Endodermal cell (in vitro differentiated cells): ENCODE measurements around the gene KRTAP10-7. TPM values are rescaled to one million over a fixed set of nuclear protein-coding genes. Genes with fewer than 3 reads are reported as not detected.

Source experiments
- DNase-seq: peaks from one replicate; pipeline ENCODE4 v3.0.0-alpha.2; 2017
- H3K27ac ChIP-seq: 2 replicates; pipeline ENCODE4 v1.5.1; 2013; ENCODE audit warnings: mild to moderate bottlenecking, low read depth, low read length, moderate library complexity
- H3K27me3 ChIP-seq: 2 replicates; pipeline ENCODE4 v1.6.1; 2013; ENCODE audit warnings: mild to moderate bottlenecking, low read length, moderate library complexity; ENCODE audit not compliant: insufficient read depth, control insufficient read depth, poor library complexity, severe bottlenecking
- H3K36me3 ChIP-seq: 2 replicates; pipeline ENCODE4 v1.7.0; 2013; ENCODE audit warnings: mild to moderate bottlenecking, low read length, moderate library complexity; ENCODE audit not compliant: control insufficient read depth, insufficient read depth
- H3K4me1 ChIP-seq: one replicate; pipeline ENCODE4 v1.7.0; 2013; ENCODE audit warnings: low read length; ENCODE audit not compliant: control insufficient read depth, insufficient read depth
- H3K4me3 ChIP-seq: 2 replicates; pipeline ENCODE4 v1.5.1; 2013; ENCODE audit warnings: mild to moderate bottlenecking, low read length, moderate library complexity
- H3K9ac ChIP-seq: 2 replicates; pipeline ENCODE4 v1.6.1; 2013; ENCODE audit warnings: mild to moderate bottlenecking, low read length, moderate library complexity; ENCODE audit not compliant: poor library complexity, severe bottlenecking; ENCODE audit errors: extremely low read depth
- H3K9me3 ChIP-seq: 2 replicates; pipeline ENCODE4 v1.6.1; 2013; ENCODE audit warnings: mild to moderate bottlenecking, low read length, moderate library complexity; ENCODE audit not compliant: control insufficient read depth
- H3K27ac Mint-ChIP-seq: 2 replicates; pipeline ENCODE4 v1.8.0; 2020; ENCODE audit warnings: mixed read lengths
- H3K27me3 Mint-ChIP-seq: 2 replicates; pipeline ENCODE4 v1.8.0; 2021; ENCODE audit warnings: mild to moderate bottlenecking, mixed read lengths; ENCODE audit not compliant: insufficient read depth
- H3K36me3 Mint-ChIP-seq: 2 replicates; pipeline ENCODE4 v1.8.0; 2020; ENCODE audit warnings: low read depth, mixed read lengths
- H3K4me1 Mint-ChIP-seq: 2 replicates; pipeline ENCODE4 v1.8.0; 2020; ENCODE audit warnings: mixed read lengths
- H3K4me3 Mint-ChIP-seq: 2 replicates; pipeline ENCODE4 v1.8.0; 2020; ENCODE audit warnings: mild to moderate bottlenecking, moderate library complexity, mixed read lengths
- H3K9me3 Mint-ChIP-seq: 2 replicates; pipeline ENCODE4 v1.8.0; 2020; ENCODE audit warnings: mild to moderate bottlenecking, mixed read lengths
- CTCF ChIP-seq: fragments of 200-600 bp; sonication (generic); conservative IDR thresholded peaks from 2 replicates; pipeline ENCODE4 v1.5.0; 2021; ENCODE audit warnings: antibody characterized with exemption, mild to moderate bottlenecking
- WGBS, 2 experiments: methylation state at CpG; one replicate each; pipeline versions ENCODE4 v1.1.5 to v1.1.7; 2013; ENCODE audit warnings: missing lambda C conversion rate in 2 of 2, mixed read lengths in 1 of 2; ENCODE audit not compliant: insufficient coverage in 1 of 2, insufficient read length in 1 of 2; 5-methylcytosine and 5-hydroxymethylcytosine counted together
- total RNA-seq, 2 donors: library from RNA; stranded (reverse); fragmentation: NEBNext Ultra II Directional in 1 of 2; extraction: Animal tissue kit (Norgen Biotek cat#: 25700) in 1 of 2; gene quantifications; 2 replicates in 1 of 2; 3 replicates in 1 of 2; pipeline ENCODE4 v1.2.1, GENCODE V29; 2021

The KRTAP10-7 gene
- total RNA-seq, 2 donors from 2014 or later: not detected

- H3K4me1 ChIP-seq: no peaks in the 10 kb centered on the region
- no peak overlapping the region for H3K27ac ChIP-seq
- no peak overlapping the region for H3K4me3 Mint-ChIP-seq
- H3K27ac Mint-ChIP-seq: no peak overlapping the region
- H3K9ac ChIP-seq: no peak overlapping the region
- H3K9me3 ChIP-seq: peaks cover 25% of the 10 kb centered on the region
- H3K9me3 Mint-ChIP-seq: peaks cover 45% of the 10 kb centered on the region
- H3K36me3 ChIP-seq: no peaks in the 10 kb centered on the region
- WGBS, 2 experiments: 71 to 82% methylated on average over 16 to 21 of the region's 21 CpGs
- DNase-seq: no peak
- no peaks in the 10 kb centered on the region for H3K27me3 ChIP-seq
- H3K4me1 Mint-ChIP-seq: peaks cover 2% of the 10 kb centered on the region
- no peak for TF ChIP-seq CTCF
- peaks cover 2% of the 10 kb centered on the region for H3K27me3 Mint-ChIP-seq
- H3K4me3 ChIP-seq: no peak overlapping the region
- peaks cover 3% of the 10 kb centered on the region for H3K36me3 Mint-ChIP-seq
These were observed 25.7 kb upstream of the KRTAP10-7 start for GRCh38 chr21:44574457-44575306.

- no peaks in the 10 kb centered on the region for H3K4me1 ChIP-seq
- H3K36me3 Mint-ChIP-seq: peaks cover 3% of the 10 kb centered on the region
- H3K9me3 Mint-ChIP-seq: peaks cover 42% of the 10 kb centered on the region
- H3K9me3 ChIP-seq: peaks cover 24% of the 10 kb centered on the region
- H3K9ac ChIP-seq: no peak overlapping the region
- H3K27ac Mint-ChIP-seq: no peak overlapping the region
- H3K27ac ChIP-seq: no peak overlapping the region
- H3K4me1 Mint-ChIP-seq: peaks cover 2% of the 10 kb centered on the region
- H3K4me3 Mint-ChIP-seq: no peak overlapping the region
- no peak overlapping the region for H3K4me3 ChIP-seq
- no peaks in the 10 kb centered on the region for H3K27me3 ChIP-seq
- no peak for TF ChIP-seq CTCF
- H3K27me3 Mint-ChIP-seq: peaks cover 4% of the 10 kb centered on the region
- DNase-seq: no peak
- WGBS, 2 experiments: 92 to 95% methylated on average over 13 to 20 of the region's 20 CpGs
- H3K36me3 ChIP-seq: no peaks in the 10 kb centered on the region
These were observed 24.9 kb upstream of the KRTAP10-7 start for GRCh38 chr21:44575307-44576024.

- Histone ChIP-seq H3K27ac (no peak overlapping the region), H3K9me3 (peaks cover 19% of the 10 kb centered on the region), H3K36me3 (no peaks in the 10 kb centered on the region), H3K27me3 (no peaks in the 10 kb centered on the region), H3K4me1 (no peaks in the 10 kb centered on the region), H3K4me3 (no peak overlapping the region), H3K9ac (no peak overlapping the region)
- peaks cover 2% of the 10 kb centered on the region for H3K4me1 Mint-ChIP-seq
- no peak overlapping the region for H3K27ac Mint-ChIP-seq
- H3K36me3 Mint-ChIP-seq: peaks cover 3% of the 10 kb centered on the region
- peaks cover 37% of the 10 kb centered on the region for H3K9me3 Mint-ChIP-seq
- peaks cover 6% of the 10 kb centered on the region for H3K27me3 Mint-ChIP-seq
- WGBS, 2 experiments: 90 to 94% methylated on average over 5 to 7 of the region's 10 CpGs
- no peak for TF ChIP-seq CTCF
- no peak overlapping the region for H3K4me3 Mint-ChIP-seq
- DNase-seq: no peak
These were observed 24.4 kb upstream of the KRTAP10-7 start for GRCh38 chr21:44576025-44576420.
